Astrocyte of the spinal cord (primary cell): ENCODE data around the gene SDSL.
A peak's percentile ranks its signal among the peaks of the same experiment; 100 is the strongest.

Experiments used
- DNase-seq: peaks from one replicate; pipeline ENCODE4 v3.0.0; 2011; ENCODE audit warnings: low read depth, low spot score
- H3K4me3 ChIP-seq: 2 replicates; pipeline ENCODE4 v1.5.1; 2011; ENCODE audit warnings: low read depth, mild to moderate bottlenecking, low read length, moderate library complexity
- CTCF ChIP-seq: IDR thresholded peaks from 2 replicates; pipeline ENCODE4 v1.5.1; 2012; ENCODE audit warnings: low read depth, mild to moderate bottlenecking, low read length, inconsistent platforms
- in situ Hi-C: cut with HindIII; loops from 2 replicates; pipeline ENCODE4 v1.10.0; 2017; ENCODE audit warnings: low sequenced_read_pairs

The SDSL gene

GRCh38 chr12:113462117-113462774, 40.1 kb downstream of the SDSL start:
- in situ Hi-C loops, result no loop called here
- TF ChIP-seq CTCF, result peak; percentile 93
- DNase-seq, result peak; percentile 68
- H3K4me3 ChIP-seq, result no peak overlapping the region

GRCh38 chr12:113462998-113463745, 41.0 kb downstream of the SDSL start:
- no peak overlapping the region for H3K4me3 ChIP-seq
- no peak for DNase-seq
- TF ChIP-seq CTCF, result no peak
- in situ Hi-C loops, result no loop called here

- in situ Hi-C loops, result no loop called here
- no peak overlapping the region for H3K4me3 ChIP-seq
These were observed 41.7 kb downstream of the SDSL start for GRCh38 chr12:113463746-113464451.

GRCh38 chr12:113464452-113464775, 42.2 kb downstream of the SDSL start:
- H3K4me3 ChIP-seq, result no peak overlapping the region
- in situ Hi-C loops, result no loop called here
- no peak for TF ChIP-seq CTCF
- no peak for DNase-seq

More at GRCh38 chr12:113463746-113464451, 41.7 kb downstream of the SDSL start:
- no peak for TF ChIP-seq CTCF
- no peak for DNase-seq

- no peak overlapping the region for H3K4me3 ChIP-seq
- DNase-seq, result no peak
- no peak for TF ChIP-seq CTCF
- in situ Hi-C loops, result no loop called here
These were observed 42.9 kb downstream of the SDSL start for GRCh38 chr12:113464852-113465719.

- TF ChIP-seq CTCF, result no peak
- in situ Hi-C loops, result no loop called here
- no peak overlapping the region for H3K4me3 ChIP-seq
- no peak for DNase-seq
These were observed 43.8 kb downstream of the SDSL start for GRCh38 chr12:113465808-113466453.
